ENCODE measurements around the gene SLC47A2.

Gene SLC47A2

DNA sequence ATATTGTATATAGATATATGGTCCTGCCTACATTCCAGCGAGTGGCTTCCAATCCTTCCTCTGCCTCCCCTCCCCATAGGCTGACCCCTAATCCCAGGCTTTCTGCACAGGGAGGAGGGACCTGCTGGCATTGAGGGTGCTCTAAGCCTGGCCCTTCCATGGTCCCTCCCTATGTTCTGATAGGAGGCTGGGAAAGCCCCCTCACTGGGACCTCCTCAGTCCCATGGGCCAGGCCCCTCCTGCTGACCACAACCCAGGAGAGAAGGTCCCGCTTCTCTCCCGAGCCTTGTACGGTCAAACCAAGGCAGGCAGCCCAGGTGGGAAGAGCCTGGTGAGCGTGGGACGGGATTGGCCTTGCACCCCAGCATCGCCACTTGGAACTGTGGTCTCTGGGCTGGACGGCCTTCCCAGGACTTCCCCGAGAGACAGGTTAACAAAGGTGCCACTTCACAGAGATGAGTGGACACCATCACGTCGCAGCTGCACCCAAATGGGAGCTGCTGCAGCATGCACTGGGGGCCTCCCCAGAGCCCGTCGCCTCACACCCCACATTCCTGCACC lies 30.9 kb upstream of the SLC47A2 start:
- no peak for DNase-seq (ENCODE audit: low read depth)
- no peak overlapping the region for H3K4me3 ChIP-seq (ENCODE audit: low read depth, low read length)
- TF ChIP-seq, protein P1, sequence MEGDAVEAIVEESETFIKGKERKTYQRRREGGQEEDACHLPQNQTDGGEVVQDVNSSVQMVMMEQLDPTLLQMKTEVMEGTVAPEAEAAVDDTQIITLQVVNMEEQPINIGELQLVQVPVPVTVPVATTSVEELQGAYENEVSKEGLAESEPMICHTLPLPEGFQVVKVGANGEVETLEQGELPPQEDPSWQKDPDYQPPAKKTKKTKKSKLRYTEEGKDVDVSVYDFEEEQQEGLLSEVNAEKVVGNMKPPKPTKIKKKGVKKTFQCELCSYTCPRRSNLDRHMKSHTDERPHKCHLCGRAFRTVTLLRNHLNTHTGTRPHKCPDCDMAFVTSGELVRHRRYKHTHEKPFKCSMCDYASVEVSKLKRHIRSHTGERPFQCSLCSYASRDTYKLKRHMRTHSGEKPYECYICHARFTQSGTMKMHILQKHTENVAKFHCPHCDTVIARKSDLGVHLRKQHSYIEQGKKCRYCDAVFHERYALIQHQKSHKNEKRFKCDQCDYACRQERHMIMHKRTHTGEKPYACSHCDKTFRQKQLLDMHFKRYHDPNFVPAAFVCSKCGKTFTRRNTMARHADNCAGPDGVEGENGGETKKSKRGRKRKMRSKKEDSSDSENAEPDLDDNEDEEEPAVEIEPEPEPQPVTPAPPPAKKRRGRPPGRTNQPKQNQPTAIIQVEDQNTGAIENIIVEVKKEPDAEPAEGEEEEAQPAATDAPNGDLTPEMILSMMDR (IDR thresholded peaks at IDR 0.05; ENCODE audit: insufficient read depth, low read depth, low read length, missing control alignments): no peak

DNA sequence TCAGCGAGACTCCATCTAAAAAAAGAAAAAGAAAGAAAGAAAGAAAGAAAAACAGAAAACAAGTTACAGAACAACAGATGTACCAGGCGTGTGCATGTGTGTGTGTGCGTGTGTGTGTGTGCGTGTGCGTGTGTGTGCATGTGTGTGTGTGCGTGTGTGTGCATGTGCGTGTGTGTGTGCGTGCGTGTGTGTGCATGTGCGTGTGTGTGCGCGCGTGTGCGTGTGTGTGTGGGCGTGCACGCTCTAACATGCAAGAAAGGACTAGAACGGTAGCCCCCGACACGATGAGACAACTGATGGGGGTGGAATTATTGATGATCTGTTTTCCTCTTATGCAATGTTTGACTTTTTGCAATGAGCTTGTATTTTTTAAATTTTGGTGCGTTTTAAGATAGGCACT lies 30.1 kb upstream of the SLC47A2 start:
- TF ChIP-seq, protein P1 (IDR thresholded peaks at IDR 0.05; ENCODE audit: insufficient read depth, low read depth, low read length, missing control alignments): no peak
- no peak overlapping the region for H3K4me3 ChIP-seq (ENCODE audit: low read depth, low read length)

DNA sequence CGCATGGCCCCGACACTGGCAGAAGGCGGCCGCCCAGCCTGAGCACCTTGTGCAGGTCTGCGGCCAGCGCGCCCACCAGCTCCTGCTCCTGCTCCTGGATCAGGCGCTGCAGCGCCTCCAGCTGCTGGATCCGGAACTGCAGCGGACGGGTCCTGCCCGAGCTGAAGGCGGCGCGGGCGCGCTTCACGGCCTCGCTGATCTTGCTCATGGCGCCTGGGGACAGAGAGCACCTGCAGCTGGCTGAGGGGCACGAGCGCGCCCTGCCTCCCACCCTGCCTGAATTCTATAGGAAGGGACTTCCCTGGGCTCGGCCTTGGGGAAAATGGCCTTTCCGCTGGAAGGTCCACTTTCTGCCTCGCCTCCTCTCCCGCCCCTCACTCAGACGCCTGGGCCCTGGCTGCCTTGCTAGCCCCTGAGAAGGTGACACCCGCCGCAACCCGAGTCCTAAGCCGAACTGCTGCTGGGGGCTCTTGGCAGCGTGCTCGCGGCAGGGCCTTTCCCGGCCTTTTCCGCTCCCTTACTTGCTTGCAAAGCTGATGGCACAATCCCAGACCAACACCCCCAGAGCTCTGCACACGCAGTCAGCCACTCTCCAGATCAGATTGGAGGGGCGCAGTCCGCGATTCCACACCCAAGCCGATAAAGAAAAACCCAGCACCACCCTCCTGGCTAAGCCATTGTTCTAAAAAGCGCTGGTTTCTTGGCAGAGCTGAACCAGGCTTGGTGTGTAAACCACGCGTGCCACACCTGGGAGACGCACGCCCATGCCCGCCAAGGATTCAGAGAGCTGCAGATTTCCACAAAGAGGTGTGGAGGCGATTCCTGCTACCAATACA lies 28.8 kb upstream of the SLC47A2 start:
- DNase-seq (ENCODE audit: low read depth): peak; percentile 87

More for the DNA sequence above, 30.1 kb upstream of the SLC47A2 start:
- no peak for DNase-seq (ENCODE audit: low read depth)

DNA sequence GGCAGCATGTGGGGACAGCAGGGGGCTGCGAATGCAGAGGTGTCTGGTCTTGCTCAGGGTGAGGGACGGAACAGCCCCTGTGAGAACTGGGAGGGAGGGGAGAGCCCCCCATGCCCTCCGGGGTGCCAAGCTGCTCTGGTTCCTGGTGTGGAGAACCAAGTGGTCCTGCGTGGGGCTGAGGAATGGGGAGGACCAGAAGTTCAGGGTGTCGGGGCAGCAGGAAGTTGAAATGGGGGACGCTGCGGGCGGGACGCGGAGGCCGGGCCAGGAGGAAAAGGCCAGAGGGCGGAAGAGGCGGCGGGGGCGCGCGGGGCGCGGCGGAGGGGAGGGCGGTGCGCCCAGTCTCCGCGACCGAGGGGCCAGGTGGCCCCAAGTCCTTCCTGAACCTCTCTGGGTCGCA lies 28.1 kb upstream of the SLC47A2 start:
- peak overlapping the region; percentile 31 for H3K4me3 ChIP-seq (ENCODE audit: low read depth, low read length)
- TF ChIP-seq, protein P1 (IDR thresholded peaks at IDR 0.05; ENCODE audit: insufficient read depth, low read depth, low read length, missing control alignments): no peak
- peak; percentile 25 for DNase-seq (ENCODE audit: low read depth)

More for the DNA sequence above, 28.8 kb upstream of the SLC47A2 start:
- TF ChIP-seq, protein P1 (IDR thresholded peaks at IDR 0.05; ENCODE audit: insufficient read depth, low read depth, low read length, missing control alignments): peak; percentile 91
- H3K4me3 ChIP-seq (ENCODE audit: low read depth, low read length): 0 out of 2 replicates have a peak overlapping the region, but pooled peaks have one; percentile 31

DNA sequence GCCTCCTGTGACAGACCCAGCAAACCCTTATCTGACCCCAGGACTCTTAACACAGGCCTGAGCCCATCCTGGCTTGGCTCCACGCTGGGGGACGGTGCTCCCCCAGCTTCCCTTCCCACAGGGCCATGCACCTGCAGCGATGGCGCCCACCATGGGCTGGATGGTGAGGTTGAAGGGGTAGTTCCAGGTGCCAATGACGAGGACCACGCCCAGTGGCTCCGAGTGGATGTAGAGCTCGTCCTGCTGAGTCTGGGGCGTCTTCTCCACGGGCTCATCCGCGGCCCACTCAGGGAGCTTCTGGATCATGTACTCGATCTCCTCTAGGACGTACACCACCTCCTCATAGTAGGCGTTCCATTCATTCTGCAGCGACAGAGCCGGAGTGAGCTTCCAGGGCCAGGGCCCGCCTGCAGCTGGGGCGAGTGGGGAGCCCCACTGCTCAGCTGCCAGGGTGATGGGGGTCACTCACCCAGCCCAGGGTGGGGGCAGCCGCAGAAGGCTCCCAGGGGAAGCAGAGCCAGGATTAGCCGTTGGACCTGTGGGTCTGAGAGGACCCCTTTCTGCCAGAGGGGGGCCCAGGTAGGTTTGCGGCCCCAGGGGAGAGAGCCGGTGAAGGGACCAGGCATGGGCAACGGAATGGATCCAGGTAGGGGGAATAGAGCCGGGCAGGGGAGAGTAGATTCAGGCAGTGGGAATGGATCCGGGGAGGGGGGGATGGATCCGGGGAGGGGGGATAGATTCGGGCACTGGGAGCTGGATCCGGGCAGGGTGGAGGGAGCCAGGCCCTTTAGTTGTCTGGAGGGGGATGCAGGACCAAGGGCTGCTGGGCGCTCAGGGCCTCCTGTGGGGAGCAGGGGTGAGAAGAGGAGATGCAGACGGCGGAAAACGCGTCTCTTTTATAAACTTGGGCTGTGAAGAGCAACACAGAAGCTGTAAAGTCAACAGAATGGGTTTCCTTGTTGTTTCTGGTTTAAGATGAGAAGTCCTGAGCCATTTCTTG lies 27.0 kb upstream of the SLC47A2 start:
- no peak overlapping the region for H3K4me3 ChIP-seq (ENCODE audit: low read depth, low read length)
- DNase-seq (ENCODE audit: low read depth): no peak
- TF ChIP-seq, protein P1 (IDR thresholded peaks at IDR 0.05; ENCODE audit: insufficient read depth, low read depth, low read length, missing control alignments): no peak

DNA sequence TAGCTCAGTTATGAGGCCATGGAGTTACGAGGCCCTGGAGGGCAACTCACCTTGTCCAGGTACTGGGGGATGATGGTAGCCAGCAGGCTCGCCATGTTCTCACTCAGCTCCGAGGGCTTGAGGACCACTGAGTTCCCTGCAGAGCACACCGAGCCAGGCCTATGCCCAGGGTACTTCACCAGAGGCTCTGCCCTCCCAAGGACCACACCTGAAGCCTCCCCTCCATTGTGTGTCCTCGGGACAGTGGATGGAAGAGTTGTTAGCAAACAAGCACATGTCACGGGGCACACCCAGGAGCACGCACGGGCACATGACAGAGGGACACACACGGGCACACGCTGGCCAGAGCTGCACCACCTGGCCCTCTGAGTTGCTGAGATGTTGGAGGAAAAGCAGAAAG lies 26.1 kb upstream of the SLC47A2 start:
- TF ChIP-seq, protein P1 (IDR thresholded peaks at IDR 0.05; ENCODE audit: insufficient read depth, low read depth, low read length, missing control alignments): no peak
- DNase-seq (ENCODE audit: low read depth): no peak
- H3K4me3 ChIP-seq (ENCODE audit: low read depth, low read length): no peak overlapping the region
